DLD1 (cell line): ENCODE measurements around the gene INCA1.

Experiments
- in situ Hi-C: cut with HindIII; loops from 2 replicates; pipeline ENCODE4 v1.10.0; 2017; ENCODE audit warnings: low sequenced_read_pairs

INCA1 gene

DNA sequence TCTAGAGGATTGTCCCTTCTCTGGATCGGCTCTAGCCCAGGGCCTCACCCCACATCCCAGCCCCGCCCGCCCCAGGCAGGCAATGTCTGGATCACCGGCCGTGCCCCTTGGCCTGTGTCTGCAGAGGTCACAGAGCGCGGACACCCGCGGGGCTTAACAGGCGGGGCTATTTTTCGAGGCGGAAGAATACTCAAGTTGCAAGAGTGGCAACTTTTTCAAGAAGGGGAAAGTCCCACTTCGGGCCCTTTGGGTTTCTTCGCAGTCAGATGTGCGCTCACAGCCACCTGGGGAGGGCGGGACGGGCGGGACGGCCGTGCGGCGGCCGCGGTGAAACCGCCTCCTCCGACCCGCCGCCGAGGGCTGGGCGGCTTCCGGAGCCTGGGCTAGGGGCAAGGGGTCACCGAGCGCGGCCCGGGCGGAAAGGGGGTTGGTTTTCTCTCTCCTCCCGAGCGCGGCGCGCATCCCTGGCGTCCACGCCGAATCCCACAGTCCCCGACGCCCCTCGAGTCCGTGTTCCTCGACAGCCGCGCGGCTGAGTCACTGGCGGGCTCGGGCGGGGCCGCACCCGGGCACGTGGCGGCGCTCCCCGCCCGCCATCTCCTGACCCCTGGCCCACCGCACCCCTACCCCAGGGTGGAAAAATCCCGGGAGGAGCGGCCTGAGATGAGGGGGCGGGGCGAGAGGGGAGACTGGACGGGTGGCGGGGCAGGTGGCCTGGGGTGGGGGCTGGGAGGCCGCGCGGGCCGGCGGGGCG, 47.8 kb downstream of the INCA1 start:
- in situ Hi-C loops: no loop called here

GRCh38 chr17:4948931-4949320, 48.4 kb downstream of the INCA1 start:
- in situ Hi-C loops: no loop called here

- in situ Hi-C loops: no loop called here
Observed at GRCh38 chr17:4948166-4948930, 49.0 kb downstream of the INCA1 start, which contains the start of gene PFN1. Gene PFN1 (minus strand): TSS chr17:4948530. CDS start chr17:4948394, 136 bp downstream.

DNA sequence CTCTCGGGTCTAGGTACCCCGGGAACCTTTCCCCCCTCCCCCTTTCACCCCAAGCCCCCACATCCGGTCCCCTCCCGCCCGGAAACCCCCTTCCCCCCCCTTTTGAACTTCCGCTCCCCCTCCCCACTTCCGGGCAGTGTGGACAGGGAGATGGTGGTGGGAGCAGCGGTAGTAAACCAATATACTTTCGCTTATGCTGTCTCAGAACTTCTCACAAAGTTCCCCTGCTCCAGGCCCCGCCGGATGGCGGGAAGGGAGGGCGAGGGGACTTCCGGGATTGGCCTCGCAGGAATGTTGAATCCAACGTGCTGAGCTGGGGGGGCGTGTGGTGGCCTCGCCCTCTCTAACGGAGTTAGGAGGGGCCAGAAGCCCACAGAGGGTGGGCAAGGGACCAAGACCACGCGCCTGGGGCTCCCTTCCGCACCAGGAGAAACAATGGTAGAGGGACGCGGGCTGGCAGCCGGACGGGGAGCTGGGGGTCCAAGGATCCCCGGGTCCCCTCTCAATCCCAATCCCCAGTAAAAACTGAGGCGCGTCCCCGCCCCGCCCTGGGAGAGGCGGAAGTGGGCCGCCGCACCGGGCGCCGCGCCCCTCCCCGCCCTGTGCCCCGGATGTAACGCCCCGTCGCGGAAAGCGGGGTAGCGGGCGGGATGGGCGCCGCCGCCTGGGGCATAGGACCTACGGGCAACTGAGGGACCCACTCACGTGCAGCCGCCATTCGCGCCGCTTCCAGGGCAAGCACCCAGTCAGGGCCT, 49.7 kb downstream of the INCA1 start:
- in situ Hi-C loops: no loop called here

GRCh38 chr17:4947010-4947410, 50.3 kb downstream of the INCA1 start:
- in situ Hi-C loops: no loop called here

GRCh38 chr17:4946312-4946976, 50.9 kb downstream of the INCA1 start:
- in situ Hi-C loops: no loop called here

- in situ Hi-C loops: no loop called here
Observed at GRCh38 chr17:4945944-4946280, 51.4 kb downstream of the INCA1 start.

DNA sequence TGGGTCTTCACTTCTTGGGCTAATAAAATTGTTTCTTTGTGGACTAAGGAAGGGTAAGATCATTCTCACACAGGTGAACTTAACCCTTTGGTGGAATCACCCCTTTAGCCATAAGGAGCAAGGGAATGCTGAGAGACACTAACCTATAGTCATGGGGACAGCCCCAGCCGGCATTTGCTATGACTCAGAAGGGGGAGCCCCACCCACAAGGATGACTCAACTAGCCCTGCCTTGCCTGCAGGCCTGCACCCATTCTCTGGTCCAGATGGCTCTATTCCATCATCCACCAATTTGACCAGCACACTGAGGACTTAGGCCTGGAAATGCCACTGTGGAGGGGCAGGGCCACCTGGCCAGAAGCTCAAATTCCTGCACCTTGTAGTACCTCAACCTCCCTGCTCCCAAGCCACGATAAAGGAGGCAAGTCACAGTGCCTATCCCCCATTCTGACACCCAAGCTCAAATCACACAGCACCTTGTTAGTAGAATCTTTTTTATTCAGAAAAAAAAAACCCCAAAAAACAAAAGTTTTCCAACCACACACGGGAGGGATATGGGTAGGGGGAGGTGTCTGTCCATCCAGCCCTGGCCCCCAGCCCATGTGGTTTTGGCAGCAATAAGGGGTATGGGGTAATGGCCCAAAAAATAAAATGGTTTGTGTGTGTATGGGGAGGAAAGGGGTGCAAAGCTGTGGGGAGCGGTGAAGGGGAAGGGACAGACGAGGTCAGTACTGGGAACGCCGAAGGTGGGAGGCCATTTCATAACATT, 52.0 kb downstream of the INCA1 start:
- in situ Hi-C loops: no loop called here

DNA sequence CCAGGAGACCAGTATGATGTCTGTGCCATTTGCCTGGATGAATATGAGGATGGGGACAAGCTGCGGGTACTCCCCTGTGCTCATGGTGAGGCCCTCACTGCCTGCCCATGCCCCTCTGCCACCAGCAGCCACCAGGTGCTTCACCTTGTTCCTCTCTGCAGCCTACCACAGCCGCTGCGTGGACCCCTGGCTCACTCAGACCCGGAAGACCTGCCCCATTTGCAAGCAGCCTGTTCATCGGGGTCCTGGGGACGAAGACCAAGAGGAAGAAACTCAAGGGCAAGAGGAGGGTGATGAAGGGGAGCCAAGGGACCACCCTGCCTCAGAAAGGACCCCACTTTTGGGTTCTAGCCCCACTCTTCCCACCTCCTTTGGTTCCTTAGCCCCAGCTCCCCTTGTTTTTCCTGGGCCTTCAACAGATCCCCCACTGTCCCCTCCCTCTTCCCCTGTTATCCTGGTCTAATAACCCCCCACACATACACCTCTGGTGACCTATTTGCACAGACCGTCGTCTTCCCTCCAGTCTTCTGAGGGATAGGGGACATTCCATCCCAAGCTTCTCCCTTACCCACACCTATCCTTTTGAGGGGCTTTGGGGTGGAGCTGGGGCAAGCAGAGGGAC, 52.7 kb downstream of the INCA1 start:
- in situ Hi-C loops: no loop called here

DNA sequence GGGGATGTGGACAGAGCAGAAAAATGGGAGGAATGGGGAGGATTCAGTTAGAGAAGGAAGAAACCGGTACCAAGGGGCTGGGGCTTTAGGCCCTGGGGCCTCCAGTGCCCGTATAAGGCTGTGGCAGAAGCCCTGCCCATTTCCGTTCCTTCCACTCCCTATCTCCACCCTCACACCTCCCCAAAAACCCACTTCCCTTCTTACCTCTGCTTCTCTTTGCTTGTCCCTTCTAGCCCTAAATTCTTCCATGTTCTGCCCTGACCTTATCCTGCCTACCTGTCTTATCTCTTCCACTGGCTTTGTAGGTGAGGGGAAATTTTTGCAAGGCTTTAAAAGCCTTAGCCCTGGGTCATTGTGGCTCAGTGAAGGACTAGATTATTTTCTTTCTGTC, 53.2 kb downstream of the INCA1 start:
- in situ Hi-C loops: no loop called here

GRCh38 chr17:4942760-4943508, 54.4 kb downstream of the INCA1 start:
- in situ Hi-C loops: no loop called here

DNA sequence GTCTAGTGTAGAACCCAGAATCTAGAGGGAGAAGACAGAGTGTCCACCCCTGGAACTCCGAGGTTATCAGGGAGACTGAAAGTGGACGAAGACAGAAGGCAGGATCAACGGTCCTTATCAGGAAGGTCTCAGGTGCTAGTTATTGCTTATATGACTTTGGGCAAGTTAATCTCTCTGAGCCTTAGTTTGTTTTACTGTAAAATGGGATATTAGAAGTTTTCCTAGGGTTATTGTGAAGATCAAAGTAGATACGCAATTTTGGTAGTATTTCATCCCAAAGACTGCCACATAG, 56.1 kb downstream of the INCA1 start:
- in situ Hi-C loops: no loop called here

- in situ Hi-C loops: no loop called here
Observed at GRCh38 chr17:4940555-4941318, 56.6 kb downstream of the INCA1 start.

DNA sequence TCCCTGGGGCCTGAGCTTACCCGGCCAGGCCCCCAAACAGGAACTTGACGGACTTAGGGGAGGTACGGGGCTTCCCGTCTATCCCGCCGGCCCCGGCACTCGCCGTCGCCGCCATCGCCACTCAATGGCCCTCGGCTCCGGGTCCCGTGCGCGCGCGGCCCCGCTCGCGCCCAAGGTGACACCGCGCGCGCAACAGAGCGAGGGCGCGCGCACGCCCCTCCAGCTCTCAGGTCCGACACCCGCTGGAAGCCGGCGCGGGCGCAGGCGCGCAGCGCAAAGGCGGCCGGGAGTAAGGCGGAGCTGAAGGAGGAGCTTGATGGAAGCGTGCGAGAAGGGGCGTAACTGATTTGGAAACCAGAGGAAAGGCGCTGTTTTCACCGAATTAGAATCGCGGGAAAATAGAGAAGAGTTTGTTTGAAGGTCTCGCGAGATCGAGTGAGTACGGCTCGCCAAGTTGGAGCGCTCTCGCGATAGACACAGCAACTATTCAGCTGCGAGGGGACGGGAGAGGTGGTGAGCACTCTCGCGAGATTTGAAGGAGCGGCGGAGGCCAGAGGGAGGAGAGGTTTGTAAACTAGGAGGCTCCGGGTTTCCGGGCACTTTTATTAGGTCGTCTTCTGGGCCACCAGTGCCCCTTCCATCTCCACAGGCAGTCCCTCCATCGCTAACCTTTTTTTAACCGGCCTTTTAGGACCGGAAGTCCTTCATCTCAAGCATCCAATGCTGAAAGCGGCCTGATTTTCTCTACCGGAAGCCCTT, 57.3 kb downstream of the INCA1 start, which contains the start of the genes RNF167 and SLC25A11:
Gene RNF167, plus strand, starts transcription at position 473 of the 759 bp plus-strand sequence. CDS start 642 bp downstream, outside the sequence.
Gene SLC25A11, minus strand, starts transcription at position 251 of the 759 bp plus-strand sequence. Its CDS starts 136 bp downstream, at position 115.
- in situ Hi-C loops: no loop called here

GRCh38 chr17:4939546-4939795, 57.9 kb downstream of the INCA1 start:
- in situ Hi-C loops: no loop called here

DNA sequence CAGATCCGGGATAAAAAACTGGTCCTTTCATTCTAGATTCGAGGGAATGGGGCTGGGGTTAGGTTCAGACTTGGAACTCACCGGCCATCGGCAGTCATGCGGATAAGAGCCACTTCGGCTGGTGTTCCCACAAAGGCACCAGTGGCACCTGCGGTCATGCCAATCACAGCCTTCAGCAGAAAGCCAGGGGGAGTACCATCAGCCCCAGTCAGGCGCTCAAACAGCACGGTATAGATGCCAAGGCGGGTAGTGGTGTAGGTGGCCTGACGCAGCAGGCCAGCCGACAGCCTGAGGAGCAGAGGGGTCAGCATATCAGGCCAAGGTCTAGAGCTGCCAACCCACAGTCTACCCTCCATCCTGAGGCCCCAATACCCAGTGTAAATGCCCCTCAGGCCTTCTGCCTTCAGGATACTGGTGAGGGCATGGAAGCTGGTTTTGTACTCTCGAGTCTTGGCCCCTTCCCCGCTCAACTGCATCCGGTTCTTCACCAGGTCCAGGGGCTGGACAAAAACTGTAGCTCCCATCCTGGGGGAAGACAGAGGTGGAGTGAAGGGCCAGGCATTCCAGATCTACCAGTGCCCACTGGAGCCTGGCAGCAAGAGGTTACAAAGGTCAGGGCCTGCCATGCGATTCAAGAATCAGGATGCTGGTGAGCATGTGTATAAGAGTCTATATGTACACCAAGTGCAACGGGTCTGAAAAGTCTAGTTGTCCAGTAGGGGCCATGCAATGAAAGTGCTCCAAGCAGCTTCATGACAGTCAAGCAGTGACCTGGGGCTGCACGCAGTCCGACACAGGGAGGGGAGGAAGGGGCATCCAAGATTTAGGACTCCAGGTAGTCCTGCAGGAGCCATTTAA, 58.4 kb downstream of the INCA1 start:
- in situ Hi-C loops: no loop called here
